GM12865 (cell line): ENCODE measurements around the gene BPTF.
"Not testable (repeated sequence)": the region's sequence is repeated elsewhere in the genome, so short reads cannot be mapped to it uniquely, and the experiment has no call there.

Experiments used
- DNase-seq: peaks from one replicate; pipeline ENCODE4 v3.0.0; 2010; ENCODE audit warnings: low read depth
- H3K4me3 ChIP-seq: 2 replicates; pipeline ENCODE4 v1.5.1; 2011; ENCODE audit warnings: mild to moderate bottlenecking, low read depth, low read length, control low read depth
- CTCF ChIP-seq: IDR thresholded peaks from 2 replicates; pipeline ENCODE4 v1.5.1; 2011; ENCODE audit warnings: low read length, control low read depth, low read depth, inconsistent platforms; ENCODE audit not compliant: insufficient read depth; ENCODE audit errors: missing control alignments

BPTF gene

DNA sequence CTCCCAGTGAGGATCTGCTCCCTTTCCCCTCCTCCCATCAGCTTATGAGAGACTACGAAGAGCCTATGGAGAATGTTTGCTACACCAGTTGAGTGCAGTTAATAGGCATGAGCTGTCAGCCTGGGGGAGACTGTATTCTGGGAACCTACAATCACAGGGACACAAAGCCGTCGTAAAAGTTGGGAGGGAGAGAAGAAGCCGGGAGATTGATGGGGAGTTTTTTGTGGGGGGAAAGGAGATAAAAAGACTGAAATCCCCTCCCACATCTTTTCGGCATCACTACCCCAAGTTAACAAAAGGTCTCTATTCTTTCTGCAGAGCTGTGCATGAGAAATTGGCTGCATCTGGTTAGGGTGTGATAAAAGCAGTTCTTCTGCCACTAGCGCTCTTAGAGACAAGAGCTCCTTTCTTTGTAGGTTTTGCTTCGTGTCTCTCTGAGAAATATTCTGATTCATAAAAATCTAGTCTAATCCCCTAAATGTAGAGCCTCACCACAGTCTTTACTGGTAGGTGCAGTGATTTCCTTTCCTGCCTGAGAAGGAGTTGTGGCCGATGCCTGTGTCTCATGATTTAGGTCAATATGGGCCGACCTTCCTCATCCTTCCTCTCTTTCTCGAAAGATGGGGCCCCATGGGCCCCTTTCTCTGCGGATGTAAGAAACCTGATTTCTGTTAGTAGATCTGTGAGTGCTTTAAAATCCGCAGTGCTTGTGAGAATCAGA is 77.4 kb downstream of the BPTF start:
- no peak for TF ChIP-seq CTCF
- DNase-seq: no peak
- no peak overlapping the region for H3K4me3 ChIP-seq

- H3K4me3 ChIP-seq, DNase-seq: not testable (repeated sequence)
These were observed 80.0 kb downstream of the BPTF start for GRCh38 chr17:67905298-67905697.

GRCh38 chr17:67910117-67910803 is 85.0 kb downstream of the BPTF start:
- not testable (repeated sequence) for H3K4me3 ChIP-seq, DNase-seq

DNA sequence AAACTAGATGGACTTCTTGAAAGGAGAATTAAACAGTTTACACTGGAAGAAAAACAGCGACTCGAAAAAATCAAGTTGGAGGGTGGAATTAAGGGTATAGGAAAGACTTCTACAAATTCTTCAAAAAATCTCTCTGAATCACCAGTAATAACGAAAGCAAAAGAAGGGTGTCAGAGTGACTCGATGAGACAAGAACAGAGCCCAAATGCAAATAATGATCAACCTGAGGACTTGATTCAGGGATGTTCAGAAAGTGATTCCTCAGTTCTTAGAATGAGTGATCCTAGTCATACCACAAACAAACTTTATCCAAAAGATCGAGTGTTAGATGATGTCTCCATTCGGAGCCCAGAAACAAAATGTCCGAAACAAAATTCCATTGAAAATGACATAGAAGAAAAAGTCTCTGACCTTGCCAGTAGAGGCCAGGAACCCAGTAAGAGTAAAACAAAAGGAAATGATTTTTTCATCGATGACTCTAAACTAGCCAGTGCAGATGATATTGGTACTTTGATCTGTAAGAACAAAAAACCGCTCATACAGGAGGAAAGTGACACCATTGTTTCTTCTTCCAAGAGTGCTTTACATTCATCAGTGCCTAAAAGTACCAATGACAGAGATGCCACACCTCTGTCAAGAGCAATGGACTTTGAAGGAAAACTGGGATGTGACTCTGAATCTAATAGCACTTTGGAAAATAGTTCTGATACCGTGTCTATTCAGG is 85.9 kb downstream of the BPTF start:
- no peak overlapping the region for H3K4me3 ChIP-seq
- no peak for DNase-seq
- TF ChIP-seq CTCF: no peak

DNA sequence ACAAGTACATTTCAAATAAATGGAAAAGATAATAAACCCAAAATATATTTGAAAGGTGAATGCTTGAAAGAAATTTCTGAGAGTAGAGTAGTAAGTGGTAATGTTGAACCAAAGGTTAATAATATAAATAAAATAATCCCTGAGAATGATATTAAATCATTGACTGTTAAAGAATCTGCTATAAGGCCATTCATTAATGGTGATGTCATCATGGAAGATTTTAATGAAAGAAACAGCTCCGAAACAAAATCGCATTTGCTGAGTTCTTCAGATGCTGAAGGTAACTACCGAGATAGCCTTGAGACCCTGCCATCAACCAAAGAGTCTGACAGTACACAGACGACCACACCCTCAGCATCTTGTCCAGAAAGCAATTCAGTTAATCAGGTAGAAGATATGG is 86.8 kb downstream of the BPTF start:
- H3K4me3 ChIP-seq: no peak overlapping the region
- TF ChIP-seq CTCF: no peak
- DNase-seq: no peak

DNA sequence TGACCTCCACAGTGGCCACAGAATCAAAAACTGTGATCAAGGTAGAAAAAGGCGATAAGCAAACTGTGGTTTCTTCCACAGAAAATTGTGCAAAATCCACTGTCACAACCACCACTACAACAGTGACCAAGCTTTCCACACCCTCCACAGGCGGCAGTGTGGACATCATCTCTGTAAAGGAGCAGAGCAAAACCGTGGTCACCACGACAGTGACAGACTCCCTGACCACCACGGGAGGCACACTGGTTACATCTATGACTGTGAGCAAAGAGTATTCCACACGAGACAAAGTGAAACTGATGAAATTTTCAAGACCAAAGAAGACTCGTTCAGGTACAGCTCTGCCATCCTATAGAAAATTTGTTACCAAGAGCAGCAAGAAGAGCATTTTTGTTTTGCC is 87.4 kb downstream of the BPTF start:
- H3K4me3 ChIP-seq: no peak overlapping the region
- TF ChIP-seq CTCF: no peak
- DNase-seq: no peak

- H3K4me3 ChIP-seq: no peak overlapping the region
- no peak for DNase-seq
- TF ChIP-seq CTCF: no peak
These were observed 94.9 kb downstream of the BPTF start for GRCh38 chr17:67920212-67920611.
